Measurements from ENCODE around the gene RIPOR3.

The RIPOR3 gene

GRCh38 chr20:50598074-50598473 lies 93.3 kb downstream of the RIPOR3 start:
- no peak overlapping the region for H3K4me3 ChIP-seq (ENCODE audit: low read depth, low read length)
- DNase-seq (ENCODE audit: low read depth) = no peak
- no peak for TF ChIP-seq CTCF (IDR thresholded peaks at IDR 0.05; ENCODE audit: low read depth, low read length, missing control alignments)

- no peak for TF ChIP-seq CTCF (IDR thresholded peaks at IDR 0.05; ENCODE audit: low read depth, low read length, missing control alignments)
- DNase-seq (ENCODE audit: low read depth) = no peak
These were observed 93.9 kb downstream of the RIPOR3 start for GRCh38 chr20:50597406-50597969.

GRCh38 chr20:50596694-50597021 lies 94.7 kb downstream of the RIPOR3 start:
- DNase-seq (ENCODE audit: low read depth) = no peak
- no peak overlapping the region for H3K4me3 ChIP-seq (ENCODE audit: low read depth, low read length)
- no peak for TF ChIP-seq CTCF (IDR thresholded peaks at IDR 0.05; ENCODE audit: low read depth, low read length, missing control alignments)

More at GRCh38 chr20:50597406-50597969, 93.9 kb downstream of the RIPOR3 start:
- no peak overlapping the region for H3K4me3 ChIP-seq (ENCODE audit: low read depth, low read length)

GRCh38 chr20:50595988-50596693 lies 95.2 kb downstream of the RIPOR3 start:
- no peak overlapping the region for H3K4me3 ChIP-seq (ENCODE audit: low read depth, low read length)
- no peak for DNase-seq (ENCODE audit: low read depth)
- TF ChIP-seq CTCF (IDR thresholded peaks at IDR 0.05; ENCODE audit: low read depth, low read length, missing control alignments) = no peak

GRCh38 chr20:50595433-50595895 lies 95.9 kb downstream of the RIPOR3 start:
- no peak for DNase-seq (ENCODE audit: low read depth)
- H3K4me3 ChIP-seq (ENCODE audit: low read depth, low read length) = no peak overlapping the region
- no peak for TF ChIP-seq CTCF (IDR thresholded peaks at IDR 0.05; ENCODE audit: low read depth, low read length, missing control alignments)

- TF ChIP-seq CTCF (IDR thresholded peaks at IDR 0.05; ENCODE audit: low read depth, low read length, missing control alignments) = no peak
- H3K4me3 ChIP-seq (ENCODE audit: low read depth, low read length) = no peak overlapping the region
- DNase-seq (ENCODE audit: low read depth) = no peak
These were observed 96.5 kb downstream of the RIPOR3 start for GRCh38 chr20:50594591-50595432.

All from GM12864 (cell line).